Sigmoid colon (tissue), 3 donors: Measurements from ENCODE around the gene PRG3.

Experiments
- POLR2A ChIP-seq, 2 donors: fragments of 450-650 bp; IDR thresholded peaks; one replicate each; pipeline ENCODE4 v1.6.1; 2016; ENCODE audit warnings: antibody characterized with exemption in 2 of 2, mild to moderate bottlenecking in 2 of 2, moderate library complexity in 2 of 2
- TF ChIP-seq, protein P1 (sequence below), 4 experiments: fragments of 450-650 bp in 3 of 4; fragments of 200-600 bp in 1 of 4; IDR thresholded peaks; one replicate each; pipeline ENCODE4 v1.5.1; 2016 to 2019; ENCODE audit warnings: antibody characterized with exemption in 4 of 4, mild to moderate bottlenecking in 3 of 4, moderate library complexity in 2 of 4

DNA sequence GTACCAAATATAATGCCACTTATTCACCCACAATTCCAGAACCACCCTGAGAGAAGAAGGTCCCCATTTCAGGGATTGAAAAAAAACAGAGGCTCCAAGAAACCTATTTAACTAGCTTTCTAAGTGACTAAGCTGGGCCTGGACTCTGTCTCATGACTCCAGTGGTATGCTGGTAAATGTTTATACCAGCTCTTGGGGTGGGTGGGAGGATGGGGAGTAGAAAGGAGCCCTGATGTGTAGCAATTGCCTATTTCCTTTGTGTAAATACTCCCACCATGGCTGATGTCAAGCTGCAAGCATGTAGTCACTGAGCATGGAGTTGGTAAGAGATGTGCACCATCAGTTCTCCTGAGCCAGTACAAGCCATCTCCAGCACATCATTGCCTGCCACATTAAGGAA lies 2.8 kb downstream of the PRG3 start:
- TF ChIP-seq, protein P1, sequence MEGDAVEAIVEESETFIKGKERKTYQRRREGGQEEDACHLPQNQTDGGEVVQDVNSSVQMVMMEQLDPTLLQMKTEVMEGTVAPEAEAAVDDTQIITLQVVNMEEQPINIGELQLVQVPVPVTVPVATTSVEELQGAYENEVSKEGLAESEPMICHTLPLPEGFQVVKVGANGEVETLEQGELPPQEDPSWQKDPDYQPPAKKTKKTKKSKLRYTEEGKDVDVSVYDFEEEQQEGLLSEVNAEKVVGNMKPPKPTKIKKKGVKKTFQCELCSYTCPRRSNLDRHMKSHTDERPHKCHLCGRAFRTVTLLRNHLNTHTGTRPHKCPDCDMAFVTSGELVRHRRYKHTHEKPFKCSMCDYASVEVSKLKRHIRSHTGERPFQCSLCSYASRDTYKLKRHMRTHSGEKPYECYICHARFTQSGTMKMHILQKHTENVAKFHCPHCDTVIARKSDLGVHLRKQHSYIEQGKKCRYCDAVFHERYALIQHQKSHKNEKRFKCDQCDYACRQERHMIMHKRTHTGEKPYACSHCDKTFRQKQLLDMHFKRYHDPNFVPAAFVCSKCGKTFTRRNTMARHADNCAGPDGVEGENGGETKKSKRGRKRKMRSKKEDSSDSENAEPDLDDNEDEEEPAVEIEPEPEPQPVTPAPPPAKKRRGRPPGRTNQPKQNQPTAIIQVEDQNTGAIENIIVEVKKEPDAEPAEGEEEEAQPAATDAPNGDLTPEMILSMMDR (IDR thresholded peaks at IDR 0.05) = no peak
- TF ChIP-seq POLR2A (IDR thresholded peaks at IDR 0.05) = no peak
